ENCODE results near the gene MACROD2.

The MACROD2 gene

GRCh38 chr20:15949391-15949790 is 1954.1 kb downstream of the MACROD2 start:
- Histone ChIP-seq H3K27ac (ENCODE audit: low read depth, low read length) (no peak overlapping the region), H3K9me3 (ENCODE audit: insufficient read depth, low read length) (no peaks in the 10 kb centered on the region), H3K79me2 (ENCODE audit: insufficient read depth, low read length) (no peaks in the 10 kb centered on the region), H2AFZ (ENCODE audit: low read depth, low read length, severe bottlenecking) (no peak overlapping the region), H3K36me3 (ENCODE audit: low read length) (no peaks in the 10 kb centered on the region), H3F3A (ENCODE audit: insufficient read depth) (no peaks in the 10 kb centered on the region), H3K9me2 (replicated peaks; ENCODE audit: insufficient read depth, low read length) (no peaks in the 10 kb centered on the region), H4K20me1 (ENCODE audit: low read depth, low read length) (no peaks in the 10 kb centered on the region), H3K9ac (ENCODE audit: low read length) (no peak overlapping the region), H3K4me3 (ENCODE audit: insufficient read depth, low read length, poor library complexity, severe bottlenecking) (no peak overlapping the region), H3K4me2 (ENCODE audit: low read depth, low read length, poor library complexity, severe bottlenecking) (no peak overlapping the region), H3K27me3 (ENCODE audit: low read length) (no peaks in the 10 kb centered on the region)
- TF ChIP-seq CTCF (IDR thresholded peaks at IDR 0.05; ENCODE audit: insufficient read depth, low read length, poor library complexity, severe bottlenecking) (no peak), EZH2phosphoT487 (conservative IDR thresholded peaks at IDR 0.05; ENCODE audit: low read length) (no peak)

GRCh38 chr20:15951658-15952057 is 1956.3 kb downstream of the MACROD2 start:
- no peaks in the 10 kb centered on the region for H4K20me1 ChIP-seq (ENCODE audit: low read depth, low read length)
- H3K9me2 ChIP-seq (replicated peaks; ENCODE audit: insufficient read depth, low read length): no peaks in the 10 kb centered on the region
- no peak overlapping the region for H3K4me2 ChIP-seq (ENCODE audit: low read depth, low read length, poor library complexity, severe bottlenecking)
- TF ChIP-seq CTCF (IDR thresholded peaks at IDR 0.05; ENCODE audit: insufficient read depth, low read length, poor library complexity, severe bottlenecking): no peak
- no peak for TF ChIP-seq EZH2phosphoT487 (conservative IDR thresholded peaks at IDR 0.05; ENCODE audit: low read length)
- no peaks in the 10 kb centered on the region for H3K27me3 ChIP-seq (ENCODE audit: low read length)
- H3K36me3 ChIP-seq (ENCODE audit: low read length): no peaks in the 10 kb centered on the region
- H3K4me3 ChIP-seq (ENCODE audit: insufficient read depth, low read length, poor library complexity, severe bottlenecking): no peak overlapping the region
- no peak overlapping the region for H3K27ac ChIP-seq (ENCODE audit: low read depth, low read length)
- H3K79me2 ChIP-seq (ENCODE audit: insufficient read depth, low read length): no peaks in the 10 kb centered on the region
- H3F3A ChIP-seq (ENCODE audit: insufficient read depth): no peaks in the 10 kb centered on the region
- H3K9me3 ChIP-seq (ENCODE audit: insufficient read depth, low read length): no peaks in the 10 kb centered on the region
- H3K9ac ChIP-seq (ENCODE audit: low read length): no peak overlapping the region
- H2AFZ ChIP-seq (ENCODE audit: low read depth, low read length, severe bottlenecking): no peak overlapping the region

- Histone ChIP-seq H3K79me2 (ENCODE audit: insufficient read depth, low read length) (no peaks in the 10 kb centered on the region), H3K36me3 (ENCODE audit: low read length) (no peaks in the 10 kb centered on the region), H3K9ac (ENCODE audit: low read length) (no peak overlapping the region), H4K20me1 (ENCODE audit: low read depth, low read length) (no peaks in the 10 kb centered on the region), H3K4me2 (ENCODE audit: low read depth, low read length, poor library complexity, severe bottlenecking) (no peak overlapping the region), H3K27ac (ENCODE audit: low read depth, low read length) (no peak overlapping the region), H3F3A (ENCODE audit: insufficient read depth) (no peaks in the 10 kb centered on the region), H3K9me3 (ENCODE audit: insufficient read depth, low read length) (no peaks in the 10 kb centered on the region), H3K4me3 (ENCODE audit: insufficient read depth, low read length, poor library complexity, severe bottlenecking) (no peak overlapping the region), H3K9me2 (replicated peaks; ENCODE audit: insufficient read depth, low read length) (no peaks in the 10 kb centered on the region), H3K27me3 (ENCODE audit: low read length) (no peaks in the 10 kb centered on the region), H2AFZ (ENCODE audit: low read depth, low read length, severe bottlenecking) (no peak overlapping the region)
- no peak for TF ChIP-seq EZH2phosphoT487 (conservative IDR thresholded peaks at IDR 0.05; ENCODE audit: low read length)
- no peak for TF ChIP-seq CTCF (IDR thresholded peaks at IDR 0.05; ENCODE audit: insufficient read depth, low read length, poor library complexity, severe bottlenecking)
Measured at GRCh38 chr20:15958142-15958541, 1962.8 kb downstream of the MACROD2 start.
